Mesothelial cell of epicardium (in vitro differentiated cells): ENCODE data around the gene TLCD3A. TPM values are rescaled to one million over a fixed set of nuclear protein-coding genes. Genes with fewer than 3 reads are reported as not detected.
"Not testable (repeated sequence)": the region's sequence is repeated elsewhere in the genome, so short reads cannot be mapped to it uniquely, and the experiment has no call there.

ENCODE experiments used
- DNase-seq, 2 experiments: peaks; one replicate each; pipeline ENCODE4 v3.0.0; 2021; ENCODE audit warnings: low spot score in 2 of 2; ENCODE audit not compliant: unreplicated experiment in 2 of 2
- H3K27ac Mint-ChIP-seq: 2 replicates; pipeline ENCODE4 v1.8.0; 2021; ENCODE audit warnings: mixed read lengths
- H3K27me3 Mint-ChIP-seq: 2 replicates; pipeline ENCODE4 v1.8.0; 2021; ENCODE audit warnings: low read depth, mixed read lengths
- H3K36me3 Mint-ChIP-seq: 2 replicates; pipeline ENCODE4 v1.8.0; 2021; ENCODE audit warnings: mixed read lengths
- H3K4me1 Mint-ChIP-seq: 2 replicates; pipeline ENCODE4 v1.8.0; 2021; ENCODE audit warnings: mixed read lengths
- H3K4me3 Mint-ChIP-seq: 2 replicates; pipeline ENCODE4 v1.8.0; 2021; ENCODE audit warnings: mild to moderate bottlenecking, moderate library complexity, mixed read lengths
- H3K9me3 Mint-ChIP-seq: 2 replicates; pipeline ENCODE4 v1.8.0; 2021; ENCODE audit warnings: mixed read lengths
- total RNA-seq: library from RNA; stranded (reverse); gene quantifications from 3 replicates; pipeline ENCODE4 v1.2.1, GENCODE V29; 2021
- TF ChIP-seq, protein P1 (sequence below): fragments of 200-600 bp; sonication (generic); IDR thresholded peaks from one replicate; pipeline ENCODE4 v1.5.0; 2021; ENCODE audit warnings: antibody characterized with exemption; ENCODE audit not compliant: unreplicated experiment

Gene TLCD3A
- total RNA-seq, 1 donor from 2014 or later, result 27.7 TPM

DNA sequence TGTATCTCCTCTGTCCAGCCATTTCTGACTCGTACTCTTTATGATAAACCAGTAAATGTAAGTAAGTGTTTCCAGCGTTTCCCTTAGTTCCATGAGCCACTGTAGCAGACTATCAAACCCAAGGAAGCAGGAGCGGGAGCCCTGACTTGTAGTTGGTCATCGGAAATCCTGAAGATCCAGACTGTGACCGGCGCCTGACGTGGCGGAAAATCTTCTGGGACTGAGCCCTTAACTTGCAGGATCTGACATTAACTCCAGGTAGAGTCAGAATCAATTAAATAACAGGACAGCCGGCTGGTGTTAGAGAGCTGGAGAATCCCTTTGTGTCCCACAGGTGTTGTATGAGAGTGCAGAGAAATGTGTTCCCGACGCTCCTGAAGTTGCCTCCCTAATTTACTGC is 45.7 kb downstream of the TLCD3A start:
- H3K36me3 Mint-ChIP-seq, result peaks cover 27% of the 10 kb centered on the region
- no peak overlapping the region for H3K27ac Mint-ChIP-seq
- TF ChIP-seq, protein P1, sequence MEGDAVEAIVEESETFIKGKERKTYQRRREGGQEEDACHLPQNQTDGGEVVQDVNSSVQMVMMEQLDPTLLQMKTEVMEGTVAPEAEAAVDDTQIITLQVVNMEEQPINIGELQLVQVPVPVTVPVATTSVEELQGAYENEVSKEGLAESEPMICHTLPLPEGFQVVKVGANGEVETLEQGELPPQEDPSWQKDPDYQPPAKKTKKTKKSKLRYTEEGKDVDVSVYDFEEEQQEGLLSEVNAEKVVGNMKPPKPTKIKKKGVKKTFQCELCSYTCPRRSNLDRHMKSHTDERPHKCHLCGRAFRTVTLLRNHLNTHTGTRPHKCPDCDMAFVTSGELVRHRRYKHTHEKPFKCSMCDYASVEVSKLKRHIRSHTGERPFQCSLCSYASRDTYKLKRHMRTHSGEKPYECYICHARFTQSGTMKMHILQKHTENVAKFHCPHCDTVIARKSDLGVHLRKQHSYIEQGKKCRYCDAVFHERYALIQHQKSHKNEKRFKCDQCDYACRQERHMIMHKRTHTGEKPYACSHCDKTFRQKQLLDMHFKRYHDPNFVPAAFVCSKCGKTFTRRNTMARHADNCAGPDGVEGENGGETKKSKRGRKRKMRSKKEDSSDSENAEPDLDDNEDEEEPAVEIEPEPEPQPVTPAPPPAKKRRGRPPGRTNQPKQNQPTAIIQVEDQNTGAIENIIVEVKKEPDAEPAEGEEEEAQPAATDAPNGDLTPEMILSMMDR, result no peak

DNA sequence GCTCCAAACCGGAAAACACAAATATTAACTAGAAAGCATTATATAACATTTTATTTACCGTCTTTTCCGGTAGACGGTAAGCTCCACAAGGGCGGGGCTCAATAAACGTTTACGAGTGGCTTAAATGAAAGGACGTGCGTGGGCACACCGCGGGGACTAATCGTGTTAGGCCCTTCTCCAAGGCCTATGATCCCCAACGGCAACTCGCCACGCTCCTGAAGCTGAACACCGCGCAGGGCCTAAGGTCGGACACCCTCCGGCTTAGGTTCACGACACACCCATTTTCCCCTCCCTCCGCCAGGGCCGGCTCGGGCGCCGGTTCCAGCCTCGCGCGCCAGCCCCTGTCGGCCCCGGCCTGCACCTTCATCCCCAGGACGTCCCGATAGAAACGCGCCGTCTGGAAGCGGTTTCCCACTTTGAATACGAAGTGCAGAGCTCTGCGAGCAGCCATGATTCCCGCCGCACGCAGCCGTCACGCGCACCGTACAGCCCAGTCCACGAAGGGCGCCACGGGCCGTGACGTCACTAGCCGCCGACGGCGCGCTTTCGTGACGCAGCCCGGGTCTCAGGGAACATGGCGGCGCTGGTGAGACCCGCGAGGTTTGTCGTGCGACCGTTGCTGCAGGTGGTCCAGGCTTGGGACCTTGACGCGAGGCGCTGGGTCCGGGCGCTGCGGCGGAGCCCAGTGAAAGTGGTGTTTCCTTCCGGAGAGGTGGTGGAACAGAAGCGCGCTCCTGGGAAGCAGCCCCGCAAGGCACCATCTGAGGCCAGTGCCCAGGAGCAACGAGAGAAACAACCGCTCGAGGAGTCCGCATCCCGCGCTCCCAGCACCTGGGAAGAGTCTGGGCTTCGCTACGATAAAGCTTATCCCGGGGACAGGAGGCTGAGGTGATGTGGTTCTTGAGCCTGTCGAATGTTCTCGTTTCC is 49.7 kb downstream of the TLCD3A start, which contains the start of the genes GLOD4 and MRM3:
TSS of gene GLOD4 (minus strand) at position 476 of the 927 bp plus-strand sequence. CDS start at position 451, 25 bp downstream.
TSS of gene MRM3 (plus strand) at position 549 of the 927 bp plus-strand sequence. CDS start at position 575, 26 bp downstream.
- peaks cover 25% of the 10 kb centered on the region for H3K4me1 Mint-ChIP-seq
- H3K36me3 Mint-ChIP-seq, result peaks cover 2% of the 10 kb centered on the region
- peak within 1 kb of the TSS; percentile 98 for H3K27ac Mint-ChIP-seq
- DNase-seq, result peak; percentile 87 to 98
- TF ChIP-seq, protein P1, result peak; percentile 40
- H3K4me3 Mint-ChIP-seq, result peak within 1 kb of the TSS; percentile 99
- no peaks in the 10 kb centered on the region for H3K27me3 Mint-ChIP-seq
- no peaks in the 10 kb centered on the region for H3K9me3 Mint-ChIP-seq

More for the DNA sequence above, 45.7 kb downstream of the TLCD3A start:
- peaks cover 15% of the 10 kb centered on the region for H3K4me1 Mint-ChIP-seq
- H3K9me3 Mint-ChIP-seq, result no peaks in the 10 kb centered on the region
- no peaks in the 10 kb centered on the region for H3K27me3 Mint-ChIP-seq
- DNase-seq, result no peak
- no peak overlapping the region for H3K4me3 Mint-ChIP-seq

DNA sequence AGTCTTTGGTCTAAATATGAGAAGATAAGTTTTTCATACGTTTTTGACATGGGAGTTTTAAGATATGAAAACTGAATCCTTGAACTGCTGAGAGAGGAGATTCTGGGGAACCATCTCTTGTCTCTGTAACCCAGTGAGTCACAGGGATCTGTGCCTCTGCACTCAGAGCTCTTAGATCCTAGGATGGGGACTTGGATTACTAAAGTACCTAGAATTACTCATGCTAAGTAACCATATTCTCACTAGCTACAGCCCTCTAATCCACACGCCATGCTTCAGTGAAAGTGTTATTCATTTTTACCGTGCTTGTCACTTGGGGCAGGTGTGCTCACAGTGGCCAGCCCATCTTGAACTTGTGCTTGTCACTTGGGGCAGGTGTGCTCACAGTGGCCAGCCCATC is 51.7 kb downstream of the TLCD3A start:
- H3K4me3 Mint-ChIP-seq, result peak overlapping the region; percentile 99
- no peaks in the 10 kb centered on the region for H3K27me3 Mint-ChIP-seq
- H3K36me3 Mint-ChIP-seq, result peaks cover 5% of the 10 kb centered on the region
- H3K9me3 Mint-ChIP-seq, result no peaks in the 10 kb centered on the region
- peak overlapping the region; percentile 56 for H3K27ac Mint-ChIP-seq
- peaks cover 25% of the 10 kb centered on the region for H3K4me1 Mint-ChIP-seq
- TF ChIP-seq, protein P1, result no peak
- DNase-seq, result no peak

DNA sequence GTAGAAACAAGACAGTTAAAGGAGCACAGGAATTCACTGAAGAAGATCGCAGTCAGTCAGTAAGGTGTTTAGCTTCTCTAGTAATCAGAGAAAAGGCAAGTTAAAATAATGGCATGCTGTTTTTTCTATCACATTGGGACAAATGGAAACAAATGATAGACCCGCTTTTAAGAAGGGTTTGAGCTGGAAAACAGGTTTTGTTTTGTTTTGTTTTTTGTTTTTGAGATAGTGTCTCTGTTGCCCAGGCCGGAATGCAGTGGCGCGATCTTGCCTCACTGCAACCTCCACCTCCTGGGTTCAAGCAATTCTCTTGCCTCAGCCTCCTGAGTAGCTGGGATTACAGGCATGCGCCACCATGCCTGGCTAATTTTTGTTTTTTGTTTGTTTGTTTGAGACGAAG is 53.5 kb downstream of the TLCD3A start:
- not testable (repeated sequence) for H3K4me3 Mint-ChIP-seq, H3K27ac Mint-ChIP-seq, H3K36me3 Mint-ChIP-seq, H3K9me3 Mint-ChIP-seq, DNase-seq, H3K27me3 Mint-ChIP-seq
- H3K4me1 Mint-ChIP-seq, result peaks cover 36% of the 10 kb centered on the region

DNA sequence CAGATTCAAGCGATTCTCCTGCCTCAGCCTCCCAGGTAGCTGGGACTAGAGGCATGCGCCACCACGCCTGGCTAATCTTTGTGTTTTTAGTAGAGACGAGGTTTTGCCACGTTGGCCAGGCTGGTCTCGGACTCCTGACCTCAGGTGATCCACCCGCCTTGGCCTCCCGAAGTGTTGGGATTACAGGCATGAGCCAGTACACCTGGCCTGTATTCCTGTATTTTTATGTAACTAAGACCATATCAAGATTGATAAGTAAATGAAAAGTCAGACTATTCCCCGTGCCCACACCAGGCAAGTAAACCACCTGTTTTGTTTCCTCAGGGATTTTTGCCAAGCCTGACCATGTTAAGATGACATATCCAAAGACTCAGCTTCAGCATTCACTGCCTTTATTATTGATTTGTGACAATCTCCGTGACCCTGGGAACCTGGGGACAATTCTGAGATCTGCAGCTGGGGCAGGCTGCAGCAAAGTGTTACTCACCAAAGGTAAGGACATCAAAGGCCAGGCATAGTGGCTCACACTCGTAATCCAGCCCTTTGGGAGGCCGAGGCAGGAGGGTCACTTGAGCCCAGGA is 55.3 kb downstream of the TLCD3A start:
- H3K36me3 Mint-ChIP-seq, result peaks cover 6% of the 10 kb centered on the region
- peaks cover 27% of the 10 kb centered on the region for H3K4me1 Mint-ChIP-seq
- TF ChIP-seq, protein P1, result no peak
- H3K4me3 Mint-ChIP-seq, result no peak overlapping the region
- H3K27me3 Mint-ChIP-seq, result no peaks in the 10 kb centered on the region
- no peaks in the 10 kb centered on the region for H3K9me3 Mint-ChIP-seq
- DNase-seq, result no peak
- H3K27ac Mint-ChIP-seq, result no peak overlapping the region

DNA sequence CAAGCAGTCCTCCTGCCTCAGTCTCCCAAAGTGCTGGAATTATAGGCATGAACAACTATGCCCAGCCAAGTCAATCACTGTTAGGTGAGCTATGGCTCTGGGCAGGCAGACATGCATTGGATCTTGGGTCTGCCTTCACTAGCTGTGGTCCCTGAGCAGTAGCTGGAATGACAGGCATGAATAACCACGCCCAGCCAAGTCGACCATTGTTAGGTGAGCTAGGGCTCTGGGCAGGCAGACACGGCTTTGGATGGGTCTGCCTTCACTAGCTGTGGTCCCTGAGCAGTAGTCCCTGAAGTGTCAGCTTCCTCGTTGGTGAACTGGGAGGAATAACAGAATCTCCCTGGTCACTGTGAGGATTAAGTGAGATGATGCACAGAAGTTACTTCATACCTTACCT is 56.2 kb downstream of the TLCD3A start:
- TF ChIP-seq, protein P1, result no peak
- Mint-ChIP-seq H3K4me3 (no peak overlapping the region), H3K4me1 (peaks cover 20% of the 10 kb centered on the region), H3K27me3 (no peaks in the 10 kb centered on the region), H3K36me3 (peaks cover 6% of the 10 kb centered on the region), H3K27ac (no peak overlapping the region), H3K9me3 (no peaks in the 10 kb centered on the region)
- no peak for DNase-seq
